DMS 273 (cell line): ENCODE results near the gene HBM.
"Not testable (repeated sequence)": the region's sequence is repeated elsewhere in the genome, so short reads cannot be mapped to it uniquely, and the experiment has no call there.

Experiments used
- DNase-seq: peaks from one replicate; lab custom pipeline; 2025; ENCODE audit not compliant: unreplicated experiment; lab: John Stamatoyannopoulos, UW

The HBM gene, protein sequence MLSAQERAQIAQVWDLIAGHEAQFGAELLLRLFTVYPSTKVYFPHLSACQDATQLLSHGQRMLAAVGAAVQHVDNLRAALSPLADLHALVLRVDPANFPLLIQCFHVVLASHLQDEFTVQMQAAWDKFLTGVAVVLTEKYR

DNA sequence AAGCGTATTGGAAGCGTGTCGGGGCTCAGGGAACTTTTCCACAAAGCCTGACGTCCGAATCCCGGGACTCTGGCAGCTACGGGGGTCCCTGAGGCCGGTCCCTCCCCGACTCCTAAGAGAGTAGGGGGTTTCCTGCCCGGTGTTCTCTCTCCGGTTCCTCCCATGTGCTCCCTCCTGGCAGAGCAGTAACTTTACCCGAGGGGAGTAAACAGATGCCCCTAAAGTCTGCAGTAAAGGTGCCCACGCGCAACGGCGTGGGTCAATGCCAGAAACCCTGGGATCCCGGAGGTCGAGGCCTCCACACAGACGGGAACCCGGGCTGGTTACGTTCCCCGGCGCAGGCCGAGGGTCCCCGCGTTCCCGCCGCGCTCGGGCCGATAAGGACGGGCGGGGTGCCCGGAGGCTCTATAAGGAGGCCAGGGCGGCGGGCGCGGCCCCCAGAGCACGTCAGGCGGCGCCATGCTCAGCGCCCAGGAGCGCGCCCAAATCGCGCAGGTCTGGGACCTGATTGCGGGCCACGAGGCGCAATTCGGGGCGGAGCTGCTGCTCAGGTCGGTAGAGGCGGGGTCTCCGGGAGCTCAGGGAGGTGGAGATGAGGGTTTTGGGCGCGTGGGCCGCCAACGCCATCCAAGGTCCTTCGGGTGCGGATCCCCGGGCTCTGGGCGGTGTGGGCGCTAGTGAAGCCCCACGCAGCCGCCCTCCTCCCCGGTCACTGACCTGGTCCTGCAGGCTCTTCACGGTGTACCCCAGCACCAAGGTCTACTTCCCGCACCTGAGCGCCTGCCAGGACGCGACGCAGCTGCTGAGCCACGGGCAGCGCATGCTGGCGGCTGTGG, at the start of gene HBM:
Gene HBM, plus strand, starts transcription at position 440 of the 836 bp plus-strand sequence. Its CDS starts 20 bp downstream, at position 460.
- DNase-seq: peak; percentile 59

DNA sequence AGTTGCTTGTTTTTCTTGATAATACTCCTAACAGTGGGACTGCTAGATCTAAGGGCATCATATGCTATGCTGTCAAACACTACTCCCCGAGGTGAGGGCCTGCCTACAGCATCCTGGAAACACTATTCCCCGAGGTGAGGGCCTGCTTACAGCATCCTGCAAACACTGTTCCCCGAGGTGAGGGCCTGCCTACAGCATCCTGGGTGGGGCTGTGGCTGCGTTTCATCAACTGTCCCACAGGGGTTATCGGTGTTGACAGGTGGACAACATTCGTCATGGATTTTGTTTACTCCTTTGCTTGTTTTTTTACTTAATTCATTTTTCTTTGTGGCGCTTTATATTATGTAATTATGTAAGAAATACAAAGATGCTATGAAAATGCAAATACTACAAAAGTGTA, 49.8 kb upstream of the HBM start:
- DNase-seq: no peak

DNA sequence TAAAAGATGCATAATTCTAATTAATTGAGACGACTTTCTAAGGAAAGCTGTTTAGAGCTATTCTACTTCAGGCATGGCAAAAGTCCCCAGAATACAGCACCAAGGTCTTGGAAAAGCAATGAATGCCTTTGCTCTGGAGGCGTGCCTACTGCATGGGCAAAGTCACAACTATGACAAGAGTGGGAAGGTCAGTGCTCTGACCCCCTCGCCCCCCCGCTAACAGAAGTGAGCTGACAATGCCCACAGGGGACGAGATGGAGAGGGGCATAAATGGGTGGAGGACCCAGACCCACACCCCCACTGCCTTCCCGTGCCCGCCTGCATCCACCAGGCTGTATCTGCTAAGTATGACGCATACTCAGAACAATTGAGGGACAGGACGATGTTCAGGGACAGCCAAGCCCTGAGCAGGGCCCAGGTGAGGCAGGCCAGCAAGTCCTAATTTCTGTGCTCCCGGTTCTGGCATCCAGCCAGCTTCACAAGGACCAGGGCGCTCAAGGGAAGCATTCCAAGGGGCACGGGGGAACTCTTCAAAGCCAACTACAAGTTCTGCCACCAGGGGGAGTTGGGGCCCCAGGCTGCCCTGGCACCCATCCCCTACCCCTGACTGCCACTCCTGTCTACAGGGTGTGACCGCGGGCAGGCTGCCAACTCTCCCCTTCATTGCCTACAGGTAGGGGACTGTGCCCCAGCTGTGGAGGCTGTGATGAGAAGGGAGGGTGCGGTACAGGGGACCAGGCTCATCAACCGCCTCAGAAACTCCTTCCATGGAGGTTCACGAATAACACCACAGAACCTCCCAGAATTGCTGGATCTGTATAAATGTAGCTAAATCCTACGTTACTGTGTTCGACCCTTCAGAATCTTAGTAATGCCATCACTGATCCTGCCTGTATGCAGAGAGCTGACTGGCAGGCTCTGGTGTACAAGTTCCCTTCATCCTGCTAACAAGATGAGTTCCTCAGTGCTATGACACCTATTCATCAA, 48.1 kb upstream of the HBM start:
- peak; percentile 86 for DNase-seq

DNA sequence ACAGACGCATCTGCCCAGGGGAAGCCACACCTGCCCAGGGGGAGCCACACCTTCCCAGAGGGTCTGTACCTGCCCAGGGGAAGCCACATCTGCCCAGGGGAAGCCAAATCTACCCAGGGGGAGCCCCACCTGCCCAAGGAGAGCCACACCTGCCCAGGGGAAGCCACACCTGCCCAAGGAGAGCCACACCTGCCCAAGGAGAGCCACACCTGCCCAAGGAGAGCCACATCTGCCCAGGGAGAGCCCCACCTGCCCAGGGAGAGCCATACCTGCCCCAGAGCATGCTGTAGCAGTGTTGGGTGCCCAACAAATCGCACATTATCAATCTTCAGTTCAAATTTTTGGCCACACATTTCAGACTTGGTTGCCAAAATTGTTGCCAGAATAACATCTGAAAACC, 46.9 kb upstream of the HBM start:
- no peak for DNase-seq

DNA sequence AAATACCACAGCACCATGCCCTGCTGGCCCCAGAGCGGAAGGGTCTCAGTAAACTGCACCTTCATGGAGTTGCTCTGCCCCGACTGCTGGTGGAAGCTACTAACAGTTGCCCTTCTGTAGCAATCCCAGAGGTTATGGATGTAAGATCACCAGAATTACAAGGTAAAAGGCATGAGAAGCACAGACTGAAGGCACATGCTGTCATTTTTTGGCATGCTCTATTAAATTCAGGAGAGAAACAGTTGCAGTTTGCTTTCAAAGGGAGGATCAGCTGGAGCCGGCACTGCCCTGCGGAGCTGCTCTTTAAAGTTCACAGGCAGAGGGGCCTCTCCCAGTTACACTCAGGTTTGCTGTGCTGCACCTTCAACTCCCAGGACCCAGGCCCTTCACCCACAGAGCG, 46.5 kb upstream of the HBM start:
- DNase-seq: no peak

DNA sequence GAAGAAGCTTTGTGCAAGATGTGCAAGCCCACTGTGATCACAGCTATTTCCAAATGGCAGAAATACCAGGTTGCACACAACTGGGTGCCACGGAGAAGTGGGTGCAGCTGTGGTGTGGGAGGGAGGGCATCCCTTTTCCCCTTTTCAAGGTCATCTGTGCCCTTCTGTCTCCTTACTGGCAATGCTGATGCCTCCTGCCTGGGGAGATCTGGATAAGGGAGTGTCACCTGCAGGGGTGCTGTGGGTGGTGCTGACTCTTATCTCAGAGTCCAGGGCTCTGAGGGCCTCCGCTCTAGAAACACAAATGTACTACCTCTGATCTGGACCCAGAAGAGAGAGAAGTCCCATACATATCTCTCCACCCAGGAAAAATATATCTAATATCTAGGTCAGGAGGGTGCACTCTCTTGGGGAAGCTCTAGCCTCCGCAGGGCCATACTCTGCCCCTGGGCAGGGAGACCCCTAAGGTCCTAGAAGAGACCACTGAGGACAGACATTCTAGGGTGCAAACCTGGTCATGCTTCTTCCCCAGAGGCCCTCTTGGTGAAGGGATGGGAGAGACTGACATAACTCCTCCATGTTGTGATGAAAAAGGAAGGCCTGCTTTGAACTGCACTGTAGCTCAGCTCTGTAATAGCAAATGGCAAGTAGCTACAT, 45.8 kb upstream of the HBM start:
- DNase-seq: no peak

DNA sequence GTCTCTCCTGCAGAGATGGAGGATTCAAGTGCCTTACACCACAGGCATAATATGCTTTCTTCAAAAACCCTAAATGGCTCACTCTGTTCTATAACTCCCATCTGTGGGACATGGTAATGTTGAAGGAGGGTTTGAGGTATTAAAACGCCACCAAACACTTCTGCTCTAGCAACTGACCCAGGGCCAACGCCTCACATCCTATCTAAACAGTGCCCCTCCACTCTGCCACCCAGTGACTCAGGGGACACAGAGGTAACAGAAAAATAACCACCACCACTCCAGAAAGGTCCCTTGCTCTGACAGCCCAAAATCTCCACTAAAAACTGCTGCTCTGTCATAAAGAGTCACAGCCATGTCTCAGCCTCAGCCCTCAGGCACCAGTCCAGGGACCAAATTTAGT, 45.0 kb upstream of the HBM start:
- DNase-seq: no peak

DNA sequence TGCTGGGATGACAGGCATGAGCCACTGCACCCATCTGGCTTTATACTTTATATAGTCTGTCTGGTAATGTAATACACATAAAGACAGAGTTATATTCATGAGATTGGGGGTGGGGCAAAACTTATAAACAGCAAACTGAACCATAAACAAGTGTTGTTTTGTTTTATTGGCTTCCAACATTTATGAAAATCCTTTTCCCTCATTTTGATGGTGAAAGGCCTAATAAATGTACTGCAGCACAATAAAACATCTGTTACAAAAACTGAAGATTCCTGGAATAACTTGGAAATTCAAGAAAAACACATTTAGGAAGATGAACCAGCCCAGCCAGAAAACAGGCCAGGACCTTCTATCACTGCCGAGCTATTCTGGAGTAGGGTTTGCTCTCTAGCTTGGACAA, 43.4 kb upstream of the HBM start:
- no peak for DNase-seq

DNA sequence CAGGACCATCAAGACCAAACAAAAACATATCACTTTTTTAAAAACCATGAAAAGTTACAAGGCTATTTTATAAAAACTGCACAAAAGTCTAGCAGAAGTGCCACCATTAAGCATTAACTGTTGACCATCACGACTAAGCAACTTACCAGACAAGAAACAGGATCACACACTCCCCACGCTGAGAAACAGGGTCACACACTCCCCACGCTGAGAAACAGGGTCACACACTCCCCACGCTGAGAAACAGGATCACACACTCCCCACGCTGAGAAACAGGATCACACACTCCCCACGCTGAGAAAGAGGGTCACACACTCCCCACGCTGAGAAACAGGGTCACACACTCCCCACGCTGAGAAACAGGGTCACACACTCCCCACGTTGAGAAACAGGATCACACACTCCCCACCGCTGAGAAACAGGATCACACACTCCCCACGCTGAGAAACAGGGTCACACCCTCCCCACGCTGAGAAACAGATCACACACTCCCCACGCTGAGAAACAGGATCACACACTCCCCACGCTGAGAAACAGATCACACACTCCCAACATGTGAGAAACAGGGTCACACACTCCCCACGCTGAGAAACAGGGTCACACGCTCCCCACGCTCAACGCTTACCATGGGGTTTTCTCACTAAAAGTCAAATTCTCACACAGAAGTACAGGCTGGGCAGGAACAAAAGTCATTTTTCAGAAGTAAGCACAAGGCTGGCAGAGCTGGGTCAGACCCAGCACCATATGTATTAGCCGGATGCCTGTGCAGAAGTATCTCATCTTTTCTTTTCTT, 42.0 kb upstream of the HBM start:
- not testable (repeated sequence) for DNase-seq

DNA sequence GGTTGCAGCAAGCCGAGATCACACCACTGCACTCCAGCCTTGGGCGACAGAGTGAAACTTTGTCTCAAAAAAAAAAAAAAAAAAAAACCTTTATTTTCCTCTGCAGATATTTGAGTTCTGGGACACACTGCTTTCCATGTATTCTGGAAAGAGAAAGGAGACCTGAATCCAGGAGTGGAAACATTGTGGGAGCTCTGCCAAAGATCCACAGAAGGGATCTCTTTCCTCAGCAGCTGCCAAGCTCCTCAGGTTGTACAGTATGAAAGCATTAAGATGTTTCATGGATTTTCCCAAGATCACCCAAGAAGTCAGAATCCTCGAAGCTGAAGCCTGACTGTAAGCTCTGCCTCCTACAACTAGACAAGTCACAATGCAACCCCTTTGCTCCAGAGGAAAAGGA, 40.8 kb upstream of the HBM start:
- DNase-seq: no peak

DNA sequence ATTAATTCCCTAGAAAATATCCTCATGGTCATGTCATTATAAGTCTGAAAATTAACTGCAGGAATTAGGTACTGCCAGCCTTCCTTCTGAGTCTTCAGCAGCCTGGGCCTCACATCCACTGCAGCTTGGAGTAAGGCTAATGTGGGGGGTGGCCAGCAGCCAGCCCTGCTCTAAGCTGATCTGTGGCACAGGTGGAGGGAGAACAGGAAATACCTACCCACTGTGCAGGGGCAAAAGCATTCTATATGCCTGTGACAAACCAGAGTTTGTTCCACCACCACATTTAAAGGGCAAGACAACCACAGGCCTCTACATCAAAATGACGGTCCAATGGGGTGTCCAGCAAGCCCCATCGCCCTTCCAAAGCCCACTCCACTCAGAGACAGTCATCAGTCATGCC, 36.7 kb upstream of the HBM start:
- no peak for DNase-seq

DNA sequence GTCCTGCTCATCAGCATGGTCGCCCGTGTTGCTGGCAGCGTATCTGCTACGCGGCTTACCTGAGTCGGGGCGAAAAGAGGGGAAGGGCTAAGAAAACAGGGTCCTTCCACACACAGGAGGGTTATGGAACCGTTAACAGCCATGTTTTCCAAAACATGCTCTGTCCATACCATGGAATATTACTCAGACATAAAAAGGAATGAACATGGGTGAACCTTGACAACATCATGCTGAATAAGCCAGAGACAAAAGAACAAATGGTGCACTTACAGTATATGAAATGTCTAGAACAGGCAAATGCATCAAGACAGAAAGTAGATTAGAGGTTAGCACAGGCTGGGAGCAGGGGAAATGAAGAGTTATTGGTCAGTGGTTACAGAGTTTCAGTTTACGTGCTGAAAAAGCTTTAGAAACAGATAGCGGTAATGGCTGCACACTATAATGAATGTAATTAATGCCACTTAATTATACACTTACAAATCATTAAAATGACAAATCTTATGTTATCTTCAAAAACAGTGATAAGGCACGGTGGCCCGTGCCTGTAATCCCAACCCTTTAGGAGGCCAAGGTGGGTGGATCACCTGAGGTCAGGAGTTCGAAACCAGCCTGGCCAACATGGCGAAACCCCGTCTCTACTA, 35.1 kb upstream of the HBM start:
- DNase-seq: no peak

DNA sequence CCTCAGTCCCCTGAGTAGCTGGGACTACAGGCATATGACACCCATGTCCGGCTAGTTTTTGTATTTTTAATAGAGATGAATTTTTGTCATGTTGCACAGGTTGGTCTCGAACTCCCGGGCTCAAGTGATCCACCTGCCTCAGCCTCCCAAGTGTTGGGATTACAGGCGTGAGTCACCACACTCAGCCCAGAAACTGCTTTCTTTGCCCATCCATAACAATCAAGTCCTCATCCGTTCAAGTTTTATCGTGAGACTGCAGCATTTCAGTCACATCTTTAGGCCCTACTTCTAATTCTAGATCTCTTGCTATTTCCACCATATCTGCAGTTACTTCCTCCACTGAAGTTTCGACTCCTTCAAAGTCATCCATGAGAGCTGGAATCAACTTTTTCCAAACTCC, 33.7 kb upstream of the HBM start:
- no peak for DNase-seq

DNA sequence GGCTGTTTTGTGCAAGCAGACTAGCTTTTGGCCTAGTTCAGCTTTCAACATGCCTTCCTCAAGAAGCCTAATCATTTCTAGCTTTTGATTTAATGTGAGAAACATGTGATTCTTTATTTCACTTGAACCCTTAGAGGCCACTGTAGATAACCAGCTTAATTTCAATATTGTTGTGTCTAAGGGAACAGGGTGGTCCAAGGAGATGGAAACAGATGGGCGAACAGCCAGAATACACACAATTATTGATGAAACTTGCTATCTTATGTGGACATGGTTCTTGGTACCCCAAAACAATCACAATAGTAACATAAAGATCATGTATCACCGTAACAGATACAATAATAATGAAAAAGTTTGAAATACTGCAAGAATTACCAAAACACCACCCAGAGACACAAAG, 32.1 kb upstream of the HBM start:
- no peak for DNase-seq

DNA sequence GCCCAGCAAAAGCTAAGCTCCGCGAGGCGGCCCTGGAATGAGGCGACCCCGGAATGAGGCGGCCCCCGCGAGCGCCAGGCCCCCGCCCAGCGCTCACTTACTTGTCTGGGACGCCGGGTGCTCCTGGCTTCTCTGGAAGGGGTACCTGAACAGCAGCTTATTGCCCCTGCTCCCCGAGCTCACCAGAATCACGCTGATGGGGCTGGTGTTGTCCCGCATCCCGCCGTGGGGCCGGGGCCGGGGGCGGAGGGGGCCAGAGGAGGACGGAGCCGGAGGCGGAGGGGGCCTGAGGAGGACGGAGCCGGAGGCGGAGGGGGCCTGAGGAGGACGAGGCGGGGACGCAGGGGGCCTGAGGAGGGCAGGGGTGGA, 27.7 kb upstream of the HBM start:
- peak; percentile 59 for DNase-seq

DNA sequence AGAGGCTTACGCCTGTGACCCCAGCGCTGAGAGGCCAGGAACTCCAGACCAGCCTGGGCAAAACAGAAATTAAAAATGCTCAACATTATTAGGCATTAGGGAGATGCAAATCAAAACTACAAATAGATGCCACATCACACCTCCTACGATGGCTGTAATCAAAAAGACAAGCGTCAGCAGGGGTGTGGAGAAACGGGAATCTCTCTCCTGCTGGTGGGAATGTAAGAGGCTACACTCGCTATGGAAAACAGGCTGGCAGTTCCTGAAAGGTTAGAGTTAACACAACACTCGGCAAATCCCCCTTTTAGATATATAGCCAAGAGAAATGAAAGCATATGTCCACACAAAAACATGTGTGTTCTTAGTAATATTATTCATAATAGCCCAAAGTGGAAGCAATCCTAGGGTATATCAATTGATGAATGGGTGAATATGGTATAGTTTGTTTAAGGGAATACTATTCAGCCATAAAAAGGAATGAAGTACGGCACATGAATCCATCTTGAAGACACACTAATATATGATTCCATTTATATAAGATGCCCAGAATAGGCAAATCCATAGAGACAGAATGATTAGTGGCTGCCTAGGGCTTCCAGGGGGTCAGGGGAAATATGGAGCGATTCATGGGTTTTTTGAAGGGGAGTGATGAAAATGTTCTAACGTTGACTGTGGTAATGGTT, 25.5 kb upstream of the HBM start:
- peak; percentile 29 for DNase-seq

DNA sequence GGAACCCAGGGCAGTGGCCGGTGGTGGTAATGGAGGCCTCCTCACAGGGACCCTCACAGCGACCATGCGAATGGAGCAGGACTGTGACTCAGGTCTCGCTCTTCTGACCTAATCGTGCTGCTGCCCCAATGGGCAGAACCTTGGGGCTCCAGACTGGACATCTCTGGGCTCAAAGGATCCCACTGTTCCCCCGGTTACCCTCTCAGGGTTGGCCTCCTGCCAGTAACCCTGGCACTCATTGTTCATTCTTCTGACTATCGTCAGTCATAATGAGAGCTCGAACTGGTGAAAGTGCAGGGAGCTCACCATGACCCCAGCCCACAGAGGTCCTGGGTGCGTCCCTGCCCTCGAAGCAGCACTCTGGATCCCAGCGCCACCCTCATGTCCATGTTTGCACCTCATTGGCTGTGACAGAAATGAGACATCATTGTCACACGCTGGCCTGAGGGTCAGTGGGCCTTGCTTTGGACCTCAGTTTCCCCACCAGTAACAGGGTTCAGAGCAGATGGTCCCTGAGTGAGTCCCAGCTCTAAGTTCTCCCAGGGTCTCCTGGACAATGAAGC, 23.3 kb upstream of the HBM start:
- no peak for DNase-seq

DNA sequence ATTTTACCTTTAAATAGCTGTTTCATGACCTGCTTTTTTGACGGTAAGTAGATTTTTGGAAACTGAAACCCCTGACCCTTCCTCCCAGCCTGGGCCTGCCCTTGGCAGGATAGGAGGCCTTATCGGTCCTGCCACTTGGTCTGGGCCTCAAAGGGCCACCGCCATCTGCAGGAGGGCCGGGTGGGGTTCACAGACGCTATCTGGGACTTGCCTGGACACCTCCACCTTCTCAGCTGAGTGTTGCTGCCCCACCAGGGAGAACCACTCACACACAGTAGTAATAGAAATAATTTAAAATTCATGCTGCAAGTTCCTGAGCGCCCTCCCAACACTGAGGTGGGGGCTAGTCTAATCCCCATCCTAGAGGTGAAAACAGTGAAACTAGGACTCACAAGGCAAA, 22.7 kb upstream of the HBM start:
- no peak for DNase-seq

DNA sequence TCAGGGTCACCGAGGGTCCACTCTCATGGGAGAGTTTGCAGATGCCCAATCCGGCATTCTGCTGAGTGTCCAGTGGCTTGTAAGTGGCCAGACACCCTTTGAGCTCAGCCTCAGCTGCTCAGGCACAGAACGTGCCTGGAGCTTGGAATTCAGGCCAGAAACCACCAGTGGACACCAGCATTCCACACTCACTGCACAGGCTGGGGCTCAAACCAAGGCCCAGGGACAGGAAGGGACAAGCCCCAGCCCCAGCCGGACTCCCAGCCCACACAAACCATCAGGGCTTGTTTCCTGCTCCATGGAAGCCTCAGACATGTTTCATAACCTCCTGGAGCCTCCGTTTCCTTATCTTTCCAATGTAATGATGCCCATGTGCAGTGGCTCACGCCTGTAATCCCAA, 22.3 kb upstream of the HBM start:
- DNase-seq: no peak
